H9 (cell line): ENCODE data around the gene LINC01488. TPM values are rescaled to one million over a fixed set of nuclear protein-coding genes. Genes with fewer than 3 reads are reported as not detected.

Source experiments
- DNase-seq: peaks from one replicate; pipeline ENCODE4 v3.0.0-alpha.2; 2017
- H2AFZ ChIP-seq: one replicate; pipeline ENCODE4 v1.6.1; 2013; ENCODE audit warnings: mild to moderate bottlenecking, low read length, control low read depth, moderate library complexity
- H2AK5ac ChIP-seq: 2 replicates; pipeline ENCODE4 v1.6.1; 2013; ENCODE audit warnings: low read length, control low read depth, mixed read lengths; ENCODE audit not compliant: insufficient read length
- H2BK120ac ChIP-seq: one replicate; pipeline ENCODE4 v1.6.1; 2013; ENCODE audit warnings: low read depth, mild to moderate bottlenecking, low read length, control low read depth, inconsistent platforms; ENCODE audit not compliant: poor library complexity, severe bottlenecking
- H2BK12ac ChIP-seq: 2 replicates; pipeline ENCODE4 v1.6.1; 2013; ENCODE audit warnings: low read length, control low read depth, mixed read lengths, low read depth; ENCODE audit not compliant: insufficient read length
- H2BK15ac ChIP-seq: 2 replicates; pipeline ENCODE4 v1.6.1; 2013; ENCODE audit warnings: low read depth, low read length, control low read depth
- H2BK20ac ChIP-seq: one replicate; pipeline ENCODE4 v1.6.1; 2013; ENCODE audit warnings: low read depth, mild to moderate bottlenecking, low read length, control low read depth, inconsistent platforms; ENCODE audit not compliant: poor library complexity, severe bottlenecking
- H2BK5ac ChIP-seq: 2 replicates; pipeline ENCODE4 v1.6.1; 2013; ENCODE audit warnings: low read length, control low read depth, mixed read lengths; ENCODE audit not compliant: insufficient read length
- H3K14ac ChIP-seq: 2 replicates; pipeline ENCODE4 v1.6.1; 2013; ENCODE audit warnings: low read length, control low read depth; ENCODE audit not compliant: insufficient read depth
- H3K18ac ChIP-seq: 2 replicates; pipeline ENCODE4 v1.6.1; 2013; ENCODE audit warnings: low read depth, mild to moderate bottlenecking, mixed read lengths, low read length, control low read depth; ENCODE audit not compliant: insufficient read length
- H3K23ac ChIP-seq: 2 replicates; pipeline ENCODE4 v1.6.1; 2013; ENCODE audit warnings: low read length, control low read depth, mixed read lengths, low read depth; ENCODE audit not compliant: insufficient read length
- H3K23me2 ChIP-seq: 2 replicates; pipeline ENCODE4 v1.6.1; 2013; ENCODE audit warnings: low read depth, mild to moderate bottlenecking, mixed read lengths, low read length, control low read depth; ENCODE audit not compliant: insufficient read length, poor library complexity, severe bottlenecking
- H3K27ac ChIP-seq: 2 replicates; pipeline ENCODE4 v1.5.1; 2013; ENCODE audit warnings: low read length, control low read depth, mixed read lengths, low read depth; ENCODE audit not compliant: insufficient read length
- H3K27me3 ChIP-seq: 2 replicates; pipeline ENCODE4 v1.6.1; 2013; ENCODE audit warnings: low read length, control low read depth, inconsistent platforms; ENCODE audit not compliant: insufficient read depth
- H3K4ac ChIP-seq: 2 replicates; pipeline ENCODE4 v1.6.1; 2013; ENCODE audit warnings: low read depth, mild to moderate bottlenecking, control low read depth, inconsistent platforms, low read length, moderate library complexity
- H3K4me1 ChIP-seq: 2 replicates; pipeline ENCODE4 v1.6.1; 2013; ENCODE audit warnings: low read length, control low read depth, inconsistent platforms; ENCODE audit not compliant: insufficient read depth
- H3K4me2 ChIP-seq: 2 replicates; pipeline ENCODE4 v1.6.1; 2013; ENCODE audit warnings: low read length, control low read depth, mixed read lengths; ENCODE audit not compliant: insufficient read length, insufficient read depth
- H3K56ac ChIP-seq: 2 replicates; pipeline ENCODE4 v1.6.1; 2013; ENCODE audit warnings: low read depth, mild to moderate bottlenecking, mixed read lengths, low read length, control low read depth; ENCODE audit not compliant: insufficient read length
- H3K79me1 ChIP-seq: 2 replicates; pipeline ENCODE4 v1.6.1; 2013; ENCODE audit warnings: low read depth, mild to moderate bottlenecking, moderate library complexity, low read length, control low read depth, inconsistent platforms; ENCODE audit not compliant: insufficient read depth, poor library complexity, severe bottlenecking
- H3K79me2 ChIP-seq: 2 replicates; pipeline ENCODE4 v1.6.1; 2013; ENCODE audit warnings: low read length, control low read depth, inconsistent platforms; ENCODE audit not compliant: insufficient read depth
- H3K9ac ChIP-seq: 2 replicates; pipeline ENCODE4 v1.6.1; 2013; ENCODE audit warnings: low read length, control low read depth, mixed read lengths; ENCODE audit not compliant: insufficient read length; ENCODE audit errors: extremely low read depth
- H3K9me3 ChIP-seq: one replicate; pipeline ENCODE4 v1.6.1; 2013; ENCODE audit warnings: low read depth, low read length, inconsistent platforms; ENCODE audit not compliant: control insufficient read depth
- H3T11ph ChIP-seq: one replicate; pipeline ENCODE4 v1.6.1; 2013; ENCODE audit warnings: mild to moderate bottlenecking, low read length, control low read depth, inconsistent platforms
- H4K20me1 ChIP-seq: one replicate; pipeline ENCODE4 v1.6.1; 2013; ENCODE audit not compliant: control insufficient read depth, insufficient read length, insufficient read depth
- H4K5ac ChIP-seq: 2 replicates; pipeline ENCODE4 v1.6.1; 2013; ENCODE audit warnings: low read depth, mild to moderate bottlenecking, mixed read lengths, low read length, control low read depth; ENCODE audit not compliant: insufficient read length
- H4K8ac ChIP-seq: replicated peaks from 2 replicates; pipeline ENCODE4 v1.6.1; 2013; ENCODE audit warnings: low read length, control low read depth, mixed read lengths, low read depth; ENCODE audit not compliant: insufficient read length
- H4K91ac ChIP-seq: 2 replicates; pipeline ENCODE4 v1.6.1; 2013; ENCODE audit warnings: low read depth, mild to moderate bottlenecking, moderate library complexity, mixed read lengths, low read length, control low read depth; ENCODE audit not compliant: insufficient read length
- H3K27ac Mint-ChIP-seq, 3 experiments: 2 replicates in 2 of 3; 3 replicates in 1 of 3; pipeline ENCODE4 v1.8.0; 2020 to 2021; ENCODE audit warnings: mixed read lengths in 3 of 3, mild to moderate bottlenecking in 1 of 3, moderate library complexity in 1 of 3
- H3K27me3 Mint-ChIP-seq: 2 replicates; pipeline ENCODE4 v1.8.0; 2021; ENCODE audit warnings: low read depth, mild to moderate bottlenecking, moderate library complexity, mixed read lengths
- H3K36me3 Mint-ChIP-seq, 3 experiments: 2 replicates in 2 of 3; 3 replicates in 1 of 3; pipeline ENCODE4 v1.8.0; 2020 to 2021; ENCODE audit warnings: low read depth in 3 of 3, mixed read lengths in 3 of 3; ENCODE audit not compliant: insufficient read depth in 1 of 3
- H3K4me1 Mint-ChIP-seq, 2 experiments: 2 replicates each; pipeline ENCODE4 v1.8.0; 2020; ENCODE audit warnings: mixed read lengths in 2 of 2
- H3K4me3 Mint-ChIP-seq, 2 experiments: 2 replicates in 1 of 2; 3 replicates in 1 of 2; pipeline ENCODE4 v1.8.0; 2020 to 2021; ENCODE audit warnings: mild to moderate bottlenecking in 2 of 2, mixed read lengths in 2 of 2, moderate library complexity in 1 of 2
- H3K9me3 Mint-ChIP-seq, 2 experiments: 2 replicates in 1 of 2; 3 replicates in 1 of 2; pipeline ENCODE4 v1.8.0; 2020; ENCODE audit warnings: mild to moderate bottlenecking in 2 of 2, mixed read lengths in 2 of 2, moderate library complexity in 1 of 2
- WGBS: extraction: QIAGEN DNeasy Blood & Tissue Kit; methylation state at CpG from one replicate; pipeline ENCODE4 v1.1.7; 2013; ENCODE audit warnings: missing lambda C conversion rate, low lambda C conversion rate, mixed read lengths; ENCODE audit not compliant: insufficient read length; ENCODE audit errors: extremely low coverage; 5-methylcytosine and 5-hydroxymethylcytosine counted together
- total RNA-seq: library from RNA; stranded (reverse); gene quantifications from 2 replicates; pipeline ENCODE4 v1.2.1, GENCODE V29; 2021
- TF ChIP-seq, protein P1 (sequence below): fragments of 200-600 bp; sonication (generic); conservative IDR thresholded peaks from 3 replicates; pipeline ENCODE4 v1.8.0; 2021; ENCODE audit warnings: antibody characterized with exemption, mild to moderate bottlenecking

LINC01488 gene
- total RNA-seq, 1 experiment from 2014 or later: not detected

GRCh38 chr11:69443968-69444364 is 37.5 kb upstream of the LINC01488 start:
- no peak for DNase-seq
- TF ChIP-seq, protein P1, sequence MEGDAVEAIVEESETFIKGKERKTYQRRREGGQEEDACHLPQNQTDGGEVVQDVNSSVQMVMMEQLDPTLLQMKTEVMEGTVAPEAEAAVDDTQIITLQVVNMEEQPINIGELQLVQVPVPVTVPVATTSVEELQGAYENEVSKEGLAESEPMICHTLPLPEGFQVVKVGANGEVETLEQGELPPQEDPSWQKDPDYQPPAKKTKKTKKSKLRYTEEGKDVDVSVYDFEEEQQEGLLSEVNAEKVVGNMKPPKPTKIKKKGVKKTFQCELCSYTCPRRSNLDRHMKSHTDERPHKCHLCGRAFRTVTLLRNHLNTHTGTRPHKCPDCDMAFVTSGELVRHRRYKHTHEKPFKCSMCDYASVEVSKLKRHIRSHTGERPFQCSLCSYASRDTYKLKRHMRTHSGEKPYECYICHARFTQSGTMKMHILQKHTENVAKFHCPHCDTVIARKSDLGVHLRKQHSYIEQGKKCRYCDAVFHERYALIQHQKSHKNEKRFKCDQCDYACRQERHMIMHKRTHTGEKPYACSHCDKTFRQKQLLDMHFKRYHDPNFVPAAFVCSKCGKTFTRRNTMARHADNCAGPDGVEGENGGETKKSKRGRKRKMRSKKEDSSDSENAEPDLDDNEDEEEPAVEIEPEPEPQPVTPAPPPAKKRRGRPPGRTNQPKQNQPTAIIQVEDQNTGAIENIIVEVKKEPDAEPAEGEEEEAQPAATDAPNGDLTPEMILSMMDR: no peak
- Histone ChIP-seq H2AFZ (no peak overlapping the region), H3K27ac (no peak overlapping the region), H4K8ac (no peak overlapping the region), H2BK15ac (no peak overlapping the region), H3T11ph (no peak overlapping the region), H3K23ac (no peak overlapping the region), H3K23me2 (no peaks in the 10 kb centered on the region), H3K79me2 (no peaks in the 10 kb centered on the region), H3K4me1 (peaks cover 7% of the 10 kb centered on the region; the same call in 1 of the 2 replicates), H4K20me1 (peaks cover 4% of the 10 kb centered on the region), H2BK12ac (no peak overlapping the region), H2BK120ac (no peak overlapping the region), H2BK20ac (no peak overlapping the region), H2AK5ac (no peak overlapping the region), H3K14ac (peak overlapping the region; percentile 46; the same call in 1 of the 2 replicates), H4K91ac (no peak overlapping the region), H3K56ac (no peak overlapping the region), H3K18ac (peak overlapping the region; percentile 85), H3K79me1 (no peaks in the 10 kb centered on the region), H3K4ac (no peak overlapping the region), H4K5ac (no peak overlapping the region), H3K4me2 (peak overlapping the region; percentile 19), H3K9me3 (no peaks in the 10 kb centered on the region), H2BK5ac (no peak overlapping the region), H3K9ac (no peak overlapping the region), H3K27me3 (no peaks in the 10 kb centered on the region)
- no peaks in the 10 kb centered on the region; a peak in 1 of 7 replicates for H3K36me3 Mint-ChIP-seq
- peak overlapping the region in 1 of 2 experiments; percentile 41; a peak in 2 of 5 replicates for H3K4me3 Mint-ChIP-seq
- no CpG with 5 or more reads among the region's 6 CpGs for WGBS
- peaks cover 38 to 42% of the 10 kb centered on the region in 2 experiments for H3K4me1 Mint-ChIP-seq
- peak overlapping the region; percentile 51 to 92 (median 88); a peak in 4 of 7 replicates for H3K27ac Mint-ChIP-seq
- H3K9me3 Mint-ChIP-seq: peaks cover 0 to 3% of the 10 kb centered on the region in 2 experiments; a peak in 2 of 5 replicates
- peaks cover 11% of the 10 kb centered on the region for H3K27me3 Mint-ChIP-seq
